A673 (cell line): ENCODE measurements around the gene HOXC12. TPM values are rescaled to one million over a fixed set of nuclear protein-coding genes. Genes with fewer than 3 reads are reported as not detected.

Experiments used
- BruUV-seq: library from RNA; stranded (reverse); fragments of 400-500 nt; replicated peaks from 2 replicates; lab custom pipeline; 2021; lab: Mats Ljungman, UMichigan
- CTCF ChIA-PET: fragments of 300-600 bp; sonication (Branson Sonifier 250); formaldehyde crosslinking; loops from one replicate; lab custom pipeline; 2022; ENCODE audit warnings: antibody characterized with exemption; lab: Charles Lee
- POLR2A ChIA-PET: fragments of 300-600 bp; sonication (Branson Sonifier 250); formaldehyde crosslinking; loops from one replicate; lab custom pipeline; 2022; ENCODE audit warnings: antibody characterized with exemption; ENCODE audit not compliant: low non-redundant PET; lab: Charles Lee
- DNase-seq: peaks from one replicate; pipeline ENCODE4 v3.0.0-alpha.2; 2015; ENCODE audit warnings: low spot score
- H3K27ac ChIP-seq: fragments of 200-600 bp; sonication (generic); 2 replicates; pipeline ENCODE4 v1.5.1; 2016; ENCODE audit warnings: mixed run types, low read depth, mild to moderate bottlenecking, mixed read lengths, antibody characterized with exemption, low read length; ENCODE audit not compliant: poor library complexity, severe bottlenecking
- H3K27me3 ChIP-seq: fragments of 200-600 bp; sonication (generic); replicated peaks from 2 replicates; pipeline ENCODE4 v1.6.1; 2017; ENCODE audit warnings: mixed run types, low read depth, mild to moderate bottlenecking, mixed read lengths, antibody characterized with exemption, low read length; ENCODE audit not compliant: insufficient read depth, poor library complexity
- H3K36me3 ChIP-seq: fragments of 200-600 bp; sonication (generic); 2 replicates; pipeline ENCODE4 v1.6.1; 2016; ENCODE audit warnings: mixed run types, mild to moderate bottlenecking, mixed read lengths, antibody characterized with exemption, low read length; ENCODE audit not compliant: insufficient read depth, poor library complexity, severe bottlenecking
- H3K4me1 ChIP-seq: fragments of 200-600 bp; sonication (generic); 2 replicates; pipeline ENCODE4 v1.6.1; 2017; ENCODE audit warnings: mixed run types, mild to moderate bottlenecking, mixed read lengths, antibody characterized with exemption, low read length; ENCODE audit not compliant: insufficient read depth, poor library complexity, severe bottlenecking
- H3K4me3 ChIP-seq: fragments of 200-600 bp; sonication (generic); 2 replicates; pipeline ENCODE4 v1.5.1; 2016; ENCODE audit warnings: low read depth, mixed run types, mild to moderate bottlenecking, mixed read lengths, low read length; ENCODE audit not compliant: poor library complexity, severe bottlenecking
- H3K9me3 ChIP-seq: fragments of 200-600 bp; sonication (generic); 2 replicates; pipeline ENCODE4 v1.6.1; 2016; ENCODE audit warnings: mixed run types, low read depth, mild to moderate bottlenecking, mixed read lengths, antibody characterized with exemption, low read length; ENCODE audit not compliant: poor library complexity, severe bottlenecking
- EZH2 ChIP-seq: fragments of 200-600 bp; sonication (generic); IDR thresholded peaks from 2 replicates; pipeline ENCODE4 v1.6.1; 2017; ENCODE audit warnings: borderline replicate concordance, low read depth, mild to moderate bottlenecking, mixed read lengths, antibody characterized with exemption, low read length; ENCODE audit not compliant: poor library complexity, severe bottlenecking
- intact Hi-C: fragments of 100-400 bp; cut with micrococcal nuclease; formaldehyde crosslinking; loops from one replicate; pipeline ENCODE4 v1.10.0; 2022; ENCODE audit not compliant: unreplicated experiment
- total RNA-seq: library from RNA; stranded (reverse); gene quantifications from 2 replicates; pipeline ENCODE4 v1.2.3, GENCODE V29; 2021
- TF ChIP-seq, protein P1 (sequence below): fragments of 300-800, 200-600 bp; sonication (generic); conservative IDR thresholded peaks from 2 replicates; pipeline ENCODE4 v1.5.1; 2017; ENCODE audit warnings: low read depth, mild to moderate bottlenecking, antibody characterized with exemption, low read length, moderate library complexity, mixed read lengths

Gene HOXC12
- total RNA-seq, 1 experiment from 2014 or later, result 4.6 TPM

DNA sequence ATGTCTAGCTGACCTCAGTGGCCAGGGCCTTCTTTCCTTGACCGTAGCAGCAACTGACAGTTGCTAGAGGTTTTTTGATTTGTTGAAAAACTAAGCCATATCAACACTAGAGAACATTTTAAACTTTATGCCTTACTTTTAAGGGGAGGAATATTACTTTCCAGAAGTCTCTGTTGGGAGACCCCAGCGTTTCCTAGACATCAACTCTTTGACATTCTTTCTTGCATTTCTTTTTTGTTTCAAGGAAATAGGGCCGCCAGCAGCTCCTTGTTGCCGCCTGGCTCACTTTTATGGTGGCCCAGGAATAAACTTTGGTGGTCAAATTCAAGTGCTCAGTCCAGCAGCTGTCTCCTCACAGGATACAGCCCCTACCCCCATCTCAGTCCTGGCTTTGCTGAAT, 15.7 kb downstream of the HOXC12 start:
- H3K4me3 ChIP-seq, result no peak overlapping the region
- H3K4me1 ChIP-seq, result peaks cover 32% of the 10 kb centered on the region
- POLR2A ChIA-PET, result no interaction called here
- CTCF ChIA-PET, result interaction anchor here (0.6 kb wide), 1 partner anchor 392 kb away, joined by 3 read pairs; no protein-coding TSS in a partner anchor
- no peak for DNase-seq
- H3K27ac ChIP-seq, result no peak overlapping the region
- H3K27me3 ChIP-seq, result no peaks in the 10 kb centered on the region
- TF ChIP-seq, protein P1, sequence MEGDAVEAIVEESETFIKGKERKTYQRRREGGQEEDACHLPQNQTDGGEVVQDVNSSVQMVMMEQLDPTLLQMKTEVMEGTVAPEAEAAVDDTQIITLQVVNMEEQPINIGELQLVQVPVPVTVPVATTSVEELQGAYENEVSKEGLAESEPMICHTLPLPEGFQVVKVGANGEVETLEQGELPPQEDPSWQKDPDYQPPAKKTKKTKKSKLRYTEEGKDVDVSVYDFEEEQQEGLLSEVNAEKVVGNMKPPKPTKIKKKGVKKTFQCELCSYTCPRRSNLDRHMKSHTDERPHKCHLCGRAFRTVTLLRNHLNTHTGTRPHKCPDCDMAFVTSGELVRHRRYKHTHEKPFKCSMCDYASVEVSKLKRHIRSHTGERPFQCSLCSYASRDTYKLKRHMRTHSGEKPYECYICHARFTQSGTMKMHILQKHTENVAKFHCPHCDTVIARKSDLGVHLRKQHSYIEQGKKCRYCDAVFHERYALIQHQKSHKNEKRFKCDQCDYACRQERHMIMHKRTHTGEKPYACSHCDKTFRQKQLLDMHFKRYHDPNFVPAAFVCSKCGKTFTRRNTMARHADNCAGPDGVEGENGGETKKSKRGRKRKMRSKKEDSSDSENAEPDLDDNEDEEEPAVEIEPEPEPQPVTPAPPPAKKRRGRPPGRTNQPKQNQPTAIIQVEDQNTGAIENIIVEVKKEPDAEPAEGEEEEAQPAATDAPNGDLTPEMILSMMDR, result no peak
- TF ChIP-seq EZH2, result no peak
- no peaks in the 10 kb centered on the region for H3K9me3 ChIP-seq
- intact Hi-C loops, result no loop called here
- no TSS peak for BruUV-seq
- H3K36me3 ChIP-seq, result no peaks in the 10 kb centered on the region

DNA sequence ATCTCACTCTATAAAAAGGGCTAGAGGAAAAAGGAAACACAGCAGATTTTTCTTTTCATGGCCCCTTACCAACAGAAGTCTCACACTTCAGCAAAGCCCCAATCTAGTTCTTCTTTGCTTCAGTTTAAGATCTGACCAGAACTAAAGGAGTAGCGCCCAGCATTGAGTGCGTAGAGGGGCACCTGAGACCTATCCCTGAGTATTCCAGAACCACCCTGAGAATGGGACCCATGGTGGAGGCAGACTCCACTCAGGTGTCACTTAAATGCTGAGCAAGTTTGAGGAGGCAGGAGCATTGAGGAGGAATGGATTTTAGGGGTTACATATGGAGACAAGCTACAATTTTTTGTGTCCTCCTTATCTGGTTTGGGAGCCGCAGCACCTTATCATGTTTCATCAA, 16.4 kb downstream of the HOXC12 start:
- POLR2A ChIA-PET, result interaction anchor here (0.6 kb wide), 1 partner anchor 591 kb away, joined by 8 read pairs; the partner anchor contains the start of gene SP1
- intact Hi-C loops, result no loop called here
- Histone ChIP-seq H3K4me3 (no peak overlapping the region), H3K9me3 (peaks cover 6% of the 10 kb centered on the region), H3K27me3 (no peaks in the 10 kb centered on the region), H3K36me3 (no peaks in the 10 kb centered on the region), H3K4me1 (peaks cover 33% of the 10 kb centered on the region), H3K27ac (no peak overlapping the region)
- no TSS peak for BruUV-seq
- CTCF ChIA-PET, result no interaction called here
- TF ChIP-seq, protein P1, result no peak
- TF ChIP-seq EZH2, result no peak
- no peak for DNase-seq

DNA sequence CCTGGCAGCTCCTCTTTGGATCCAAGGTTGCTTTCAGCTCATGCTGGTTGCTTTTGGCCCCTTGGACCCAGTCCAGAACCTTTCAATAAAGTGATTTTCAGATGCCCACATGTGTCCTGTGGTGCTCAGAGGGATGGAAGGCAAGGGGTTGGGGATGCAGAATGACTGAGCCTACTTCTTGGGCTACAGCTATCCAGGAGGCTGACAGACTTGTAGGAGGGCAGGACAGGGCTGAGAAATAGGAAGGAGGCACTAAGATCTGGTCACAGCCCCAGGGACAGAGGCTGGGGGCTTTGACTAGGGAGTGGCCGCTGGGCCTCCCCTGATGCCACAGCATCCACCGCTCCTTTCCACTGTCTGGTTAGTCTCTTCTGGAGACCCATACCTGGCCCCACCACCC, 17.0 kb downstream of the HOXC12 start:
- Histone ChIP-seq H3K4me3 (no peak overlapping the region), H3K27me3 (no peaks in the 10 kb centered on the region), H3K4me1 (peaks cover 36% of the 10 kb centered on the region), H3K9me3 (peaks cover 6% of the 10 kb centered on the region), H3K27ac (no peak overlapping the region), H3K36me3 (no peaks in the 10 kb centered on the region)
- no peak for DNase-seq
- TF ChIP-seq EZH2, result no peak
- TF ChIP-seq, protein P1, result no peak
- BruUV-seq, result no TSS peak
- CTCF ChIA-PET, result no interaction called here
- intact Hi-C loops, result no loop called here
- POLR2A ChIA-PET, result interaction anchor here (0.6 kb wide), 1 partner anchor 591 kb away, joined by 8 read pairs; the partner anchor contains the start of gene SP1
